ENCODE results near the gene STK10.

STK10 gene

DNA sequence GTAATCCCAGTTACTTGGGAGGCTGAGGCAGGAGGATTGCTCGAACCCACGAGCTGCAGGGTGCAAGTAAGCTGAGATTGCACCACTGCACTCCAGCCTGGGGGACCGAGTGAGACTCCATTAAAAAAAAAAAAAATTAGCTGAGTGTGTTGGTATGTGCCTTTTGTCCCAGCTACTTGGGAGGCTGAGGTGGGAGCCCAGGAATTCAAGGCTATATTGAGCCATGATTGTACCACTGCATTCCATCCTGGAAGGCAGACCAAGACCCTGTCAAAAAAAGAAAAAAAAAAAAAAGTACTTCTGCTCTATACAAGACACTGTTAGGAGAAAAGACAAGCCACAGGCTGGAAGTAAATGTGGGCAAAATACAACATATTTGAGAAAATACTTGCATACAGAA lies 113.1 kb downstream of the STK10 start:
- DNase-seq (ENCODE audit: extremely low read depth, low read depth): no peak
- TF ChIP-seq CTCF (IDR thresholded peaks at IDR 0.05; ENCODE audit: low read depth, low read length): no peak

DNA sequence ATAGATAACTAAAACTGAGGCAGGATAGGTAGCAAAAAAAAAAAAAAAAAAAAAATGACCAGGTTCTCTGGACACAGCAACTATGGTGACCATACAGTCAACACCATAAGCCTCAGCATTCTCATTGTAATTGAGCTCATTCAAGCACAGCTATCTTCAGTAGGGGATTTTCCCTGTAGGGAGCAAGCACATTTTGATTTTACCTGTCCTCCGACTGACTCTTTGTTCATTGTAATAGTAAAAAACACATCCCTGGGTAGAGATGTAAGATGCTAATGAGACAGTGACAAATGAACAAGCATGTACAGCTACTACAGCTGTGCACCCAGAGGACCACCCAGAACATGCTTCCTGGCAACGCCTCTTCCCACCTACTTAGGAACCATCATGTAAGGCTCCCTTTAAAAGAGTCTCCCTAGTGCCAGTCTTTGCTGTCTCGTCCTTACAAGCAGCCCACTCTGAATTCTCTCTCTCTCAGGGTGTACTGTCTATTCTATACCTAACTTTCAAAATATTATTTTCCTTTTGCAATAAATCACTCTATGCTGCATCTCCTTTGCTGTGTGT lies 116.6 kb downstream of the STK10 start:
- DNase-seq (ENCODE audit: extremely low read depth, low read depth): no peak
- no peak for TF ChIP-seq CTCF (IDR thresholded peaks at IDR 0.05; ENCODE audit: low read depth, low read length)

DNA sequence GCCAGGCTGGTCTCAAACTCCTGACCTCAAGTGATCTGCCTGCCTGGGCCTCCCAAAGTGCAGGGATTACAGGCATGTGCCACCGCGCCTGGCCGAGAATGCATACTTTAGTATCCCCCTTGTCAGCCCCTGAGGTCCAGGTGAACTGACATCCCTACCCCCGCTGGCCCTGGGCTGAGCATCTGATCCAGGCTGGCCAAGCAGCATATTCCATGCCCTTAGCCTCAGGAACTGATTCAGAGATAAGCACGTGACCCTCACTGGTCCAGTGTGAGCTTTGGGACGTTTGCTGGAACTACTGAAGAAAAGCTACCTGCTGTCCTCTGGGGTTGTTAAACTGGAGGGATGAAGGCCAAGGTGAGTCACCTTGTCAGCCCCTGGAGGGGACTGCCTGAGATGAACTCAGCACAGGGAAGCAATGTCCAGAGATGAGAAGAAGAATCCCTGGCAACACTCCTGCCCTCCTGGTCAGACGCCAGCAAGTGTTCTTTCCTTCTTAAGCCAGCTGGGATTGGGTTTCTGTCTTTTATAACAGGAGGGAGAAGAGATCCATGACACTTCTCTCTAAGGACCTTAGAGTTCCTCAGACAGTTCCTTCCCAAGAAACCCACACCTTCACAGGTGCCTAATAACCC lies 122.5 kb downstream of the STK10 start:
- DNase-seq (ENCODE audit: extremely low read depth, low read depth): no peak

GRCh38 chr5:172064766-172065165 lies 123.3 kb downstream of the STK10 start:
- DNase-seq (ENCODE audit: extremely low read depth, low read depth): no peak
- TF ChIP-seq CTCF (IDR thresholded peaks at IDR 0.05; ENCODE audit: low read depth, low read length): no peak

More for the DNA sequence above, 122.5 kb downstream of the STK10 start:
- no peak for TF ChIP-seq CTCF (IDR thresholded peaks at IDR 0.05; ENCODE audit: low read depth, low read length)

DNA sequence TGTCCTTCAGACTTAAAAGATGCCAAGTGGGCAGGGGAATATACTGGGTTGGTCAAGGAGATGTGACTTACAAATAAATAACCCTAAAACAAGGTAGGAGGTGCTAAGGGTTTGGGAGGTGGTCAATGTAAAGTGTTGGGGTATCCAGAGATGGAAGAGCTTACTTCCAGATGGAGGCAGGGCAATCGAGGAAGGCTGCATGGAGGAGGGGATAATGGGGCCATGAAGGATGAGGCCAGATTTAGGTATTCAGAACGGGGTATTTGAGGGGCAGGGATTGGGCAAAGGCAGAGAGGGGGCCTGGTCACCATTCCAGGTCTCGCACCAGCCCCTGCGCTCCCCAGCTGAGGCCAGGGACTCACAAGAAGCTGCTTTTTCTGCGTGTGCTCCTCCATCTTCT lies 123.7 kb downstream of the STK10 start:
- no peak for TF ChIP-seq CTCF (IDR thresholded peaks at IDR 0.05; ENCODE audit: low read depth, low read length)
- DNase-seq (ENCODE audit: extremely low read depth, low read depth): no peak

DNA sequence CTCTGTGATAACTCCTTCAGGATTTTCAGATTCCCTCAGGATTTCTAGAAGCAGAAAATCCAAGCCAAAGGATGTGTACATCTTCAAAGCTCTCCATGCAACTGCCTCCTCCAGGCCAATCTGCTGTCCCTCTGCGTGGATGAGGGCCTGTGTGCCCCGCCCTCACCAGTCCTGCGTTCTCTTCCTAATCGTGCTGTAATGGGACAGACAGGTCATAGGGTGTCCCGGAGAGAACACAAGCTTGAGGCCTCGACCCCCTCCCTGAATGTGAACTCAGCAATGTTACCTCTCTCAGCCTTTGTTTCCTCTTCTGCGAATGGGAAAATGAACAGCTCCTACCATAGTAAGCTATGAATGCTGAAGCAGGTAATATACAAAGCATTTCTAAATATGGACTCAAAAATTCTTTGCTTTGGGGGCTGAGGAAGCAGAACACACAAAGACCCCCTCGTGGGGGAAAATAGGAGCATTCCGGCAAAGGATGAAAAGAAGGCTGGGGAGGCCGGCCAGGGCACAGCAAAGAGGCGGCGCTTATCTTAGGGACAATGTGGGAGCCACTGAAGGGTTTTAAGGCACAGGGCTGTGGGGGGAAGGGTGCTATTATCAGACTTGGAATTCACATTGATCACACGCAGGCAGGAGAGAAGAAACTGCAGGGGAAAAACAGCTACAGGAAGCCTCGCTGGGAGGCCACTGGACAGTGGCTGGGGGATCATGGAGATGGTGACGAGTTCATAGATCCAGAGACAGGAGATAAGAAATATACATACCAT lies 124.4 kb downstream of the STK10 start:
- TF ChIP-seq CTCF (IDR thresholded peaks at IDR 0.05; ENCODE audit: low read depth, low read length): no peak
- DNase-seq (ENCODE audit: extremely low read depth, low read depth): no peak

DNA sequence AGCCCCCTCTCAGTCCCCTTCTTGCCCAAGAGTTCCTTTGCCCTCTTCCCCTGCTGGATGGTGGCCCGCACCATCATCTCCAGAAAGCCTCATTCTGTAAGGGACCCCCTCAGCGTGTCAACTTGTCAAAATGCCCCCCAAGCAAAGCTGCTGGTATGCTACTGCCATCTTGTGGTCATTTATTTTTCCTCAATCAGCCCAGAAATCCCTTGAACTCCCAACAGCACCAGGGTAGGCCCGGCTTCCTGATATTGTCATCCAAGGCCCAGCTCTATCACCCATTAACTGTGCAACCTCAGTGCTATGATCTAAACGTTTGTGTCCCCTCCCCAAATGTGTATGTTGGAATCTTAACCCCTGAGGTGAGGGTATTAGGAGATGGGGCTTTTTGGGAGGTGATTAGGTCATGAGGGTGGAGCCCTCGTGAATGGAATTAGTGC lies 128.3 kb downstream of the STK10 start:
- no peak for DNase-seq (ENCODE audit: extremely low read depth, low read depth)
- peak; percentile 54 for TF ChIP-seq CTCF (IDR thresholded peaks at IDR 0.05; ENCODE audit: low read depth, low read length)
